HPDE6-E6E7 (cell line): ENCODE data around the gene BTNL9.
"Not testable (repeated sequence)": the region's sequence is repeated elsewhere in the genome, so short reads cannot be mapped to it uniquely, and the experiment has no call there.

Experiments used
- DNase-seq: peaks from one replicate; pipeline ENCODE4 v3.0.0; 2011; ENCODE audit warnings: missing footprints; ENCODE audit errors: extremely low spot score

BTNL9 gene

DNA sequence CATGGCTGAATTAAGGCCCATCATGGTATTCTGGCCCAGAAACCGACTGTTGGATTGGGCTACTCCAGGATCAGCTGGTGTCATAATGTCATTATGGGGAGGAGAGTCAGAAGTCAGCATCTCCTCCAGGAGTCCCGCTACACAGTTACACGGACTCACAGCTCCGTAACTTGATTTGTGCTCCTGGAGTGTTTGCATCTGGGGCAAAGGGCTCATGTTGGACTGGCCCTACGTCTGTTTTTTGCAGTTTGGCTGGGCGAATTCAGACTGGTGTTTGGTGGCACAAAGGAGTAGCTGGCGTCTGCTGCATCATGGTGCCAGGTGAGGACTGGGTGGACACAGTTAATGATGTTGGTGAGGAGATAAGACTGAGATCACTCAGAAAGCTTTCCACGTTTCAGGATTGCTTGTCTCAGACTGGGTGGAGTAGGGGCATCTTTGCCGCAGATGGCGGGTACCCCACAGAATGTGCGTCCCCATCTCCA is 59.6 kb downstream of the BTNL9 start:
- no peak for DNase-seq

DNA sequence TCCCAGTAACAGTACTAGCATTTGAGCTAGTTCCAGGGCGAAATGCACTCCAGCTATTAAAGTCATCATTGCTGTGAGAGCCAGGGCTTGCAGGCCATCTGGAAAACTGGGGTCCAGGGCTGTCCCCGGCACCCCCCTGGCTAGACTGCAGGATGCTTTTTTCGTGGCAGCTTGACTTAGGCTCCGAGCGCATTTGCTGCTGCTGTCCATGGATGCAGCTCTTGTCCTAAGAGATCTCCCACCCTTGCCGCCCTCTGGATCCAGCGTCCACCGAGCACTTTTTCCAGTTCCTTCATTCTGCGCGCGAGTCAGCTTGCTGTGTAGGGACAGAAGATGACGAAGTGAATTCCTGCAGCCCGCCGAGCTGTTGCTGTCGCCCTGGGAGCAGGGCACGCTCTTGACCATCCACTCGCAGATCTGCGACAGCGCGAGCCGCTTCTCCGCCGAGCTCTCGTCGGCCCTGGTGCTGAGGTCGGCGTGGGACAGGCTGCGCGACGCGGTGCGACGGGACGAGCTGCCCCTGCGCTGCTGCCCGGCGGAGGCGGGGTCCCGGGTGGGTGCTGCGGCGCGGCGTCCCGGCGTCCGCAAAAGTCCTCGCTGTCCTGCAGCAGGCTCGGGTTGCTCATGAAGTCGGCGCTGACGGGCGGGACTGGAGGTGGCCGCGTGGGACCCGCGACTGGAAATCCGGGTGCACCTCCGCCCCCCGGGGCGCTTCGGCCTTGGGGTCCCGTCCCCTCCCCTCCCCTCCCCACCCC is 60.2 kb downstream of the BTNL9 start:
- DNase-seq: no peak

DNA sequence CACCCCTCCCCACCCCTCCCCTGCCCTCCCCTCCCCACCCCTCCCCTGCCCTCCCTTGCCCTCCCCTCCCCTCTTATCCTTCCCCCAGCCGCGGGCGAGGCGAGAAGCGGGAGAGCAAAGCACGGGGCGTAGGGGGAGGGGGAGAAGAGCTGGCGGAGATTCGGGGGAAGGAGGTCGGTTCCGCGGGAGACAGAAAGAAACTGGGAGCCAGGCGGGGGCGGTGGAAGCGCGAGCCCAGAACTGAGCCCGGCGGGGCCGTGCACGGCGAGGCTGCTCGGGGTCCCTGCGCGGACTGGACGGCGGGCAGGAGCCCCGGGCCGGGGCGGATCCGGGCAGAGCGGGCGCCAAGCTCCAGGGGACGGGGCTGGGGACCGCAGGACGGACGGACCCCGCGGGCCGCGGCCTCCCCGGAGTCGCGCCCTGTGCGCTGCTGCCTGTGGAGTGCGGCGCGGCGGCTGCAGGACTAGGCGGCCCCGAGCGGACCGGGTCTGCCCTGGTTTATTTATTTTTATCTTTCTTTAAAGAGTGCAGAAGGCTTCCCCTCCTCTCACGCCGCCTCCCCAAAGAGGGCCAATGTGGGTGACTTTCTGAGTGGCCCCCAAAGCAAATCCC is 61.1 kb downstream of the BTNL9 start:
- not testable (repeated sequence) for DNase-seq

DNA sequence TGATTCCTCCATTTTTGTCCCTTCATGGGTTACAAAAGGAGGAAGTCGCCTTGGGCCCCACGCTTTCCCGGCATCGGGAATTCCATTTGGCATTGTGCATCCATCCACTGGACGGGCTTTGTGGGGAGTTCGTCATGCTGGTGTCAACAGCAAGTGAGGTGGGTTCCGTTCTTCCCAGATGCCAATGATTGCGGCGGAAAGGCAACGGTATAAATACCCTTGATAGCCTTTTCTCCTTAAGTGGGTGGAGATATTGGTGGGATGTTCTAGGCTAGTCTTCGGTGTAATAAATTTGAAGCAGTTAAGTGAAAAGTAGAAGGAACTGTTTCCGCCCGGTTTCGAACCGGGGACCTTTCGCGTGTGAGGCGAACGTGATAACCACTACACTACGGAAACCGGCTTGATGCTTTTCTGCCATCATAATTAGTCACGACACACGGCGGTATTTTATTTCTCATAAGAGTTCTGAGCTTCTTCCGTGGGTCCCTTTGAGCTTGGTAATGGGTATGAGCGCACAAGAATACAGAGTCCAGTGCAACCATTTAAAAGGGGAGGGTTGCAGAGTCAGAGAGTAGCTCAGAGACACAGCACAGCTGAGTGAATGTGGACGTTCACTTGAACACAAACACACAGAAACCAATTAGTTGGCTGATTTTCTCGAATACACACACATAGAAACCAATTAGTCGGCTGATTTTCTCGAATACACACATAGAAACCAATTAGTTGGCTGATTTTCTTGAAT is 62.0 kb downstream of the BTNL9 start:
- not testable (repeated sequence) for DNase-seq

DNA sequence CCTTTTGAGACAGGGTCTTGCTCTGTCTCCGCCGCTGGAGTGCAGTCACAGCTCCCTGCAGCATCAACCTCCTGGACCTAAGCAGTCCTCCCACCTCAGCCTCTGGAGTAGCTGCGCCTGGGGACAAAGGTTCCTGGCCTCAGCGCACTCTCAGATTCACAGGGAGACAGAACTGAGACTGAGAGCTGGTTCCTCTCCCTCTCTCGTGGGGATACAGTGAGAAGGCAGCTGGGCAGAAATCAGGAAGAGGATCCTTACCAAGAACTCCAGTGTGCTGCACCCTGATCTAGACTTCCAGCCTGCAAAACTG is 64.1 kb downstream of the BTNL9 start:
- DNase-seq: not testable (repeated sequence)

DNA sequence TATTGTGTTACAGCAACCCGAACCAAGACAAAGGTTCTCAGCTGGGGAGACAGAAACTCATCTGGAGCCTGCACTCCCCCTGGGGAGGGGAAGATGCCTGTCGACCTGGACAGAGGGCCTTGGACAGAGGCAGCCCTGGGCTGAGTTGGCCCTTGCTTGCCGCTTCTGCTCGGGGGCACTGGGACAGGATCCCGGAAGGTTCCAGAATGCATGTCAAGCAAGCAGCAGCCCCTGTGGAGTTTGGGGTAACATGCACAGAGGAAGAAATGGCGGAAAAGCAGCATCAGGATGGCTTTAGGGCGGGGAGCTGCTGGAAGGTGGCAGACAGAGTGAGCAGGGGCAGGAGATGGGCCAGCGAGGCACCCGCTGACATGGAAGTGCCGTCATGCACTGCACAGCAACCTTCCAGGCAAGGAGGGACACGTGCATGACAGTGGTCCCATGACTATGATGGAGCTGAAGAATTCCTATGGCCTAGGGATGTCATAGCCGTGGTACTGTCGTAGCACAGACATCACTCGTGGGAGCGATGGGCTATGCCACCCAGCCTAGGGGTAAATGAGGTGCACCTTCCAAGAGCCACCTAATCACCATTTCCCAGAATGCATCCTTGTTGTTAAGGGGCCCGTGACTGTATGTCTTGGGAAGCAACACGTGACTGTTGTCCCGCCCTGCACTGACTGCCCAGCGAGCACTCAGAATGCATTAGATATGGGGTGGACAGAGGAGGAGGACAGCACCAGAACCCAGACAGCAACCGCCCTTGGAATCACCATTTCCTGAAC is 64.7 kb downstream of the BTNL9 start:
- DNase-seq: not testable (repeated sequence)

DNA sequence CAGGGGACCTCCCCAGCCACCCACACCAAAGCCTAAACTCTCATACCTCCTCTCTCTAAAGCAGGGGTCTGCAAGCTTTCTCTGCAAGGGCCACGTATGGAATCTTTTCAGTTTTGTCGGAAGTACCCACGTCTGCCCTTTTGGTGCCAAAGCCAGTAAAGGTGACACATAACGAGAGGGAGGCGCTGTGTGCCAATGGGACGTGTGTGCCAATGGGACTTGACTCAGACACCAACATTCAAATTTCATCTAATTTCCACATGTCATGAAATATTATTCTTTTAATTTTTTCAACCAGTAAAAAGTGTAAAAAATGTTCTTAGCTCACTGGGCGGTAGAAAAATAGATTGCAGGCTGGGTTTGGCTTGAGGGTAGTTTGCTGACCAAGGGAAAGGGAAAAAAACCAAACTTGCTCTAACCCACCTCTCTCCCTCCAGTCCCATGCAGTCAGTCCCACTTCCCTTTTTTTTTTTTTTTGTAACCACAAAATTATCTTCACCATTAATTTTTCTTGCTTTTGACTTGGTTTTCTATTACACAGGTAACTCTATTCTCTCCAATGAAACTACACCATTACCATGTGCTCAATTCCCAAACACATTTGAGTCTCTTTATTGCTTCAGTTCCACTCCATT is 65.4 kb downstream of the BTNL9 start:
- DNase-seq: no peak

DNA sequence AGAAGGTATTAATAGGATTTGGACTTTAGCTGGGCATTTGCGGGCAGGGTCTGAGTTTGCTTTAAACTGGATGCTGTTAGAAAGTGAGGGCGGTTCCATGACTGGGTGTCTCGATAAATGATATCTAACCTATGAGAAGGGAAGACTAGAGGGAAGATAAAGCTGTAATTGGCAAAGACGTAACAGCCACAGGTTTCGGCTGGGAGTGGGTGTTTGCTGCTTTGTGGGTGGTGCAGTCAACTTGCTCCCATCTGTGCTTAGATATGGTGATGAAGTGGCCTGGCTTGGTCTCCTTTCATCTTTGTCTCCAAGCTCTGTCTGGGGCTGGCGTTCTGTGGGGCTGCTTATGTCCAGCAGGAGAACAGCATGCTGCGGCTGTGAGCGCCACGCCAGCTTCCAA is 67.6 kb downstream of the BTNL9 start:
- DNase-seq: no peak

DNA sequence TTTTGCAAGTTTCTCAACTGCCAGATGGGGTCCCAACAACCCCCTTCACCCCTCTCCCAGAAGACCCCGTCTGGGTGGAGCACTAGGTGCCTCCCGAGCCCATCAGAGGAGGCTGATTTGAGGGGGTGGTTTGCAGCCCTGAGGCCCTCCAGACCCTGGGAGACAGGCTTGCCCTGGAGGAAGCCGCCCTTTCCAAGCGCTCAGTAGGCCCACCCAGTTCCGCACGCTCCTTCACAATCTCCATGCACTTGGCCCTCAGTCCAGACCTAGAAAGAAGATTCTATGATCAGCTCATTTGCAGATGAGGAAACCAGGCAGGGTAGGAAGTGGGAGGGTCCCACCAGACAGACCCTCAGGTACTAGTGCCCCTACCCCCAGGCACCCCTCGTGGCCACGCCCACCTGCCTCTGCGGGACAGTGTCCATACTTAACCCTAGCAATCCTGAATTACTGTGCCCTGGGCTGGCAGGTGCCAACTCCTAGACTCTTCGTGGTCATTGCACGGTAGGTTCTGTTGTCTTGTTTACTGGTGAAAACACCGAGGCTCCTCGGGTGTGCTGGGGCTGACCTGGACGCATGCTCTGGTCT is 68.6 kb downstream of the BTNL9 start:
- DNase-seq: no peak

DNA sequence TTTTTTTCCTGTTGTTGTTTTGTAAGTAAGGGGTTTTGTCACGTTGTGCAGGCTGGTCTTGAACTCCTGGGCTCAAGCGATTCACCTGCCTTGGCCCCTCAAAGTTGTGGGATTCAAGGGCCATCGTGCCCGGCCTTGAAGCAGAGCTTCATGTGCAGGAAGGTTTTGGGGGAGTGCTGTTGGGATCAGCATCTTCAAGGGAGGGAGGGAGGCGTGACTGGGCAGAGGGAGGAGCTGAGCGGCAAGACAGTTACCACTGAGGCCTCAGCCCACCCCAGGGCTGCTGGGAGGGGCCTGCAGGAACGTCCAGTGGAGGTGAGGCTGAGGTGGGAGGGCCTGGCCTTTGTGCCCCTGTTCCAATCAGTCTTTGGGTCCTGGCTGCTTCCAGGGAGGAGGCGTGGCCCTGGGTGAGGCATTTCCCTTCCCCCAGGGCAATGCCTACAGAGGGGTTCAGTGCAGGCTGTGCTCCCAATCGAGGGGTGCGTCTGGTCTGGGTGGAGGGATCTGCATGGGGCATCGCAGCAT is 69.5 kb downstream of the BTNL9 start:
- no peak for DNase-seq

DNA sequence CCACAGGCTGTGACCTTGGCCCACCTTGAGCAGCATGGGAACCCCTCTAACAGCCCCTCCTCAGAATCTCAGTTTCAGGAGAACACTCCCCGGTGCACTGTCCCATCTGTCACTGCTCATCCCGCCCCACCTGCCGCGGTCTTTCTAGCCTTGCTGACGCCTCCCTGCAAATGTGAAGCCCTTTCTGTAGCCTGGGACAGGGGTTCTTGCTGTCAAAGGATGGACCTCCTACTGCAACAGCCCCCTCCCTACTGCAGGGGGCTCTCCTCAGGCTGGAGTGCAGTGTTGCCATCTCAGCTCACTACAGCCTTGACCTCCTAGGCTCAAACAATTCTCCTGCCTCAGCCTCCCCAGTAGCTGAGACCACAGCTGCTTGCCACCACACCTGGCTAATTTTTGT is 70.9 kb downstream of the BTNL9 start:
- no peak for DNase-seq
